A673 (cell line): ENCODE data around the gene CCNI.

ENCODE experiments used
- EZH2 ChIP-seq: fragments of 200-600 bp; sonication (generic); IDR thresholded peaks from 2 replicates; pipeline ENCODE4 v1.6.1; 2017; ENCODE audit warnings: borderline replicate concordance, low read depth, mild to moderate bottlenecking, mixed read lengths, antibody characterized with exemption, low read length; ENCODE audit not compliant: poor library complexity, severe bottlenecking
- TF ChIP-seq, protein P1 (sequence below): fragments of 300-800, 200-600 bp; sonication (generic); conservative IDR thresholded peaks from 2 replicates; pipeline ENCODE4 v1.5.1; 2017; ENCODE audit warnings: low read depth, mild to moderate bottlenecking, antibody characterized with exemption, low read length, moderate library complexity, mixed read lengths

DNA sequence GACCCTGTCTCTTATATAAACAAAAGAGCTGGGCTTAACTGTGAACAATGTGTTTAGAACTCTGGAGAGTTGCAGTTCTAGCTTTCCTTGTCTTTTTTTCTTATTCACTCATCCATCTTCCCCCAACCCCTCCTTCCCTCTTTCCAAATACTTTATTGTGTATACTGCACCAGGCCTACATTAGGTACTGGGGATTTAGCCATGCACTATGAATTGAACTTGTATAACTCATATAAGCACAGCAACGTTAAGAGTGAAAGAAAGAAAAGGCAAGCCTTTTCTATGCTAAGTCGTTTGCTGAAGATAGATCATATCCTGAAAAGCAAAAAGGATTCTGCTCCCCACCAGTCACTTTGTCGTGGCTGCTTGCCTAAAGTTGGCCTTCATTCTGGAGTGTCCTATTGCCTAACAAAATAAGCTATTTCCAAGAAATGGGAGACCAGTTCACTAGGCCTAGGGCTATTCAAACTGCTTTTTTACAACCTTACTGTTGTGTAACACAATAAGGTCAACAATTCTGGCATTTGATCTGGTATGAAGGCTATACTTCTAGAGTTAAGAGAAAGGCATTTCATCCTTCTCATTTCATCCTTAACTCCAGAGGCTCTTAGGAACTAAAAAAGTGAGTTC lies 32.2 kb downstream of the CCNI start:
- TF ChIP-seq, protein P1, sequence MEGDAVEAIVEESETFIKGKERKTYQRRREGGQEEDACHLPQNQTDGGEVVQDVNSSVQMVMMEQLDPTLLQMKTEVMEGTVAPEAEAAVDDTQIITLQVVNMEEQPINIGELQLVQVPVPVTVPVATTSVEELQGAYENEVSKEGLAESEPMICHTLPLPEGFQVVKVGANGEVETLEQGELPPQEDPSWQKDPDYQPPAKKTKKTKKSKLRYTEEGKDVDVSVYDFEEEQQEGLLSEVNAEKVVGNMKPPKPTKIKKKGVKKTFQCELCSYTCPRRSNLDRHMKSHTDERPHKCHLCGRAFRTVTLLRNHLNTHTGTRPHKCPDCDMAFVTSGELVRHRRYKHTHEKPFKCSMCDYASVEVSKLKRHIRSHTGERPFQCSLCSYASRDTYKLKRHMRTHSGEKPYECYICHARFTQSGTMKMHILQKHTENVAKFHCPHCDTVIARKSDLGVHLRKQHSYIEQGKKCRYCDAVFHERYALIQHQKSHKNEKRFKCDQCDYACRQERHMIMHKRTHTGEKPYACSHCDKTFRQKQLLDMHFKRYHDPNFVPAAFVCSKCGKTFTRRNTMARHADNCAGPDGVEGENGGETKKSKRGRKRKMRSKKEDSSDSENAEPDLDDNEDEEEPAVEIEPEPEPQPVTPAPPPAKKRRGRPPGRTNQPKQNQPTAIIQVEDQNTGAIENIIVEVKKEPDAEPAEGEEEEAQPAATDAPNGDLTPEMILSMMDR = no peak
- no peak for TF ChIP-seq EZH2
